Stimulated activated CD4-positive, alpha-beta T cell treated with anti-CD3 and anti-CD28 coated beads, Interleukin-1b, Interleukin-23, amount 100 ng/mL, for 1 hour (primary cell): ENCODE results near the gene PHKA2.
"Not testable (repeated sequence)": the region's sequence is repeated elsewhere in the genome, so short reads cannot be mapped to it uniquely, and the experiment has no call there.

ENCODE experiments used
- DNase-seq, 2 donors: peaks; one replicate each; pipeline ENCODE4 v3.0.0-alpha.2; 2020; ENCODE audit warnings: low read depth in 2 of 2

Gene PHKA2

GRCh38 chrX:18864390-18864920 lies 119.5 kb downstream of the PHKA2 start:
- DNase-seq, result no peak

- DNase-seq, result no peak
These were observed 122.4 kb downstream of the PHKA2 start for GRCh38 chrX:18861511-18861910.

GRCh38 chrX:18856645-18856997 lies 127.3 kb downstream of the PHKA2 start:
- DNase-seq, result no peak

- no peak for DNase-seq
These were observed 127.8 kb downstream of the PHKA2 start for GRCh38 chrX:18855919-18856644.

- not testable (repeated sequence) for DNase-seq
These were observed 136.0 kb downstream of the PHKA2 start for GRCh38 chrX:18847901-18848300.
